HEK293 (cell line): ENCODE measurements around the gene CFAP20.

Experiments
- CTCF ChIA-PET: fragments of 350-600 bp; formaldehyde crosslinking; extraction: SDS; loops from one replicate; lab custom pipeline; 2021; ENCODE audit warnings: antibody characterized with exemption; lab: Yijun Ruan, JAX
- POLR2A ChIA-PET: fragments of 300-600 bp; formaldehyde crosslinking; extraction: SDS; loops from one replicate; lab custom pipeline; 2020; ENCODE audit warnings: antibody characterized with exemption, inconsistent platforms; lab: Yijun Ruan, JAX
- H3K27ac ChIP-seq: fragments of 200-500 bp; sonication (Bioruptor generic); 2 replicates; pipeline ENCODE4 v1.5.1; 2014; ENCODE audit warnings: low read depth, low read length, control low read depth, inconsistent platforms; ENCODE audit errors: extremely low read depth
- H3K36me3 ChIP-seq, 2 experiments: fragments of 200-500 bp in 1 of 2; sonication (Bioruptor generic) in 1 of 2; 1 replicate in 1 of 2; 2 replicates in 1 of 2; pipeline ENCODE4 v1.5.1; 2014 to 2017; ENCODE audit warnings: inconsistent platforms in 2 of 2, low read length in 2 of 2; ENCODE audit not compliant: control insufficient read depth in 2 of 2, insufficient read depth in 1 of 2
- H3K4me1 ChIP-seq: fragments of 200-500 bp; sonication (Bioruptor generic); 2 replicates; pipeline ENCODE4 v1.5.1; 2014; ENCODE audit warnings: mild to moderate bottlenecking, low read length, inconsistent platforms; ENCODE audit not compliant: control insufficient read depth, insufficient read depth
- H3K4me3 ChIP-seq: 2 replicates; pipeline ENCODE4 v1.5.1; 2011; ENCODE audit warnings: low read depth, mild to moderate bottlenecking, control low read depth, low read length, moderate library complexity
- H3K9me3 ChIP-seq: fragments of 200-500 bp; sonication (Bioruptor generic); 2 replicates; pipeline ENCODE4 v1.5.1; 2014; ENCODE audit warnings: low read depth, low read length, inconsistent platforms; ENCODE audit not compliant: control insufficient read depth, insufficient read depth
- BCL11A ChIP-seq: fragments of 450-650 bp; formaldehyde crosslinking; IDR thresholded peaks from 2 replicates; pipeline ENCODE4 v1.5.1; 2016; ENCODE audit warnings: low read depth, missing biosample characterization, missing genetic modification characterization
- CTCF ChIP-seq: fragments of 450-650 bp; formaldehyde crosslinking; IDR thresholded peaks from 2 replicates; pipeline ENCODE4 v1.5.1; 2016; ENCODE audit warnings: missing biosample characterization, missing genetic modification characterization
- GLIS2 ChIP-seq: fragments of 450-650 bp; formaldehyde crosslinking; IDR thresholded peaks from 2 replicates; pipeline ENCODE4 v1.5.1; 2016; ENCODE audit warnings: missing biosample characterization, missing genetic modification characterization
- HOXC10 ChIP-seq: sonication (generic); formaldehyde crosslinking; IDR thresholded peaks from 2 replicates; pipeline ENCODE4 v1.8.1; 2023; ENCODE audit warnings: mild to moderate bottlenecking, missing genetic modification reagents
- KLF1 ChIP-seq: fragments of 450-650 bp; formaldehyde crosslinking; IDR thresholded peaks from 2 replicates; pipeline ENCODE4 v1.5.1; 2016; ENCODE audit warnings: missing biosample characterization, missing genetic modification characterization
- SP3 ChIP-seq: fragments of 450-650 bp; formaldehyde crosslinking; IDR thresholded peaks from 2 replicates; pipeline ENCODE4 v1.5.1; 2016; ENCODE audit warnings: missing biosample characterization, missing genetic modification characterization
- ZBTB8A ChIP-seq: fragments of 450-650 bp; formaldehyde crosslinking; IDR thresholded peaks from 2 replicates; pipeline ENCODE4 v1.5.1; 2016; ENCODE audit warnings: missing biosample characterization, missing genetic modification characterization
- ZFP3 ChIP-seq: fragments of 450-650 bp; formaldehyde crosslinking; IDR thresholded peaks from 2 replicates; pipeline ENCODE4 v1.5.1; 2016; ENCODE audit warnings: low read depth, missing biosample characterization, missing genetic modification characterization
- ZFP41 ChIP-seq: fragments of 450-650 bp; formaldehyde crosslinking; IDR thresholded peaks from 2 replicates; pipeline ENCODE4 v1.5.1; 2016; ENCODE audit warnings: missing biosample characterization, missing genetic modification characterization, borderline replicate concordance
- ZNF16 ChIP-seq: fragments of 450-650 bp; formaldehyde crosslinking; IDR thresholded peaks from 2 replicates; pipeline ENCODE4 v1.5.1; 2016; ENCODE audit warnings: low read depth, missing biosample characterization, missing genetic modification characterization
- ZNF19 ChIP-seq: fragments of 450-650 bp; formaldehyde crosslinking; IDR thresholded peaks from 2 replicates; pipeline ENCODE4; 2016; ENCODE audit warnings: missing biosample characterization, missing genetic modification characterization, low read depth
- ZNF202 ChIP-seq: fragments of 450-650 bp; formaldehyde crosslinking; IDR thresholded peaks from 2 replicates; pipeline ENCODE4 v1.5.1; 2016; ENCODE audit warnings: missing biosample characterization, missing genetic modification characterization, borderline replicate concordance
- ZNF248 ChIP-seq: fragments of 450-650 bp; formaldehyde crosslinking; IDR thresholded peaks from 2 replicates; pipeline ENCODE4 v1.5.1; 2017; ENCODE audit warnings: missing biosample characterization, missing genetic modification characterization
- ZNF311 ChIP-seq: fragments of 450-650 bp; formaldehyde crosslinking; IDR thresholded peaks from 2 replicates; pipeline ENCODE4 v1.5.1; 2017; ENCODE audit warnings: missing biosample characterization, missing genetic modification characterization, borderline replicate concordance
- ZNF341 ChIP-seq: fragments of 450-650 bp; formaldehyde crosslinking; IDR thresholded peaks from 2 replicates; pipeline ENCODE4; 2016; ENCODE audit warnings: low read depth, missing biosample characterization, missing genetic modification characterization
- ZNF350 ChIP-seq: fragments of 450-650 bp; formaldehyde crosslinking; IDR thresholded peaks from 2 replicates; pipeline ENCODE4 v1.5.0; 2017; ENCODE audit warnings: missing biosample characterization, mild to moderate bottlenecking, missing genetic modification characterization
- ZNF394 ChIP-seq: fragments of 450-650 bp; formaldehyde crosslinking; IDR thresholded peaks from 2 replicates; pipeline ENCODE4 v1.5.1; 2016; ENCODE audit warnings: missing biosample characterization, missing genetic modification characterization, mild to moderate bottlenecking, moderate library complexity, borderline replicate concordance
- ZNF423 ChIP-seq: fragments of 450-650 bp; formaldehyde crosslinking; IDR thresholded peaks from 2 replicates; pipeline ENCODE4 v1.5.1; 2016; ENCODE audit warnings: missing biosample characterization, missing genetic modification characterization
- ZNF549 ChIP-seq: fragments of 450-650 bp; IDR thresholded peaks from 2 replicates; pipeline ENCODE4 v1.5.1; 2018; ENCODE audit warnings: missing biosample characterization, missing genetic modification characterization, mild to moderate bottlenecking, inconsistent platforms, moderate library complexity
- ZNF596 ChIP-seq: fragments of 450-650 bp; IDR thresholded peaks from 2 replicates; pipeline ENCODE4 v1.5.0; 2018; ENCODE audit warnings: missing biosample characterization, mild to moderate bottlenecking, missing genetic modification characterization, moderate library complexity
- ZNF623 ChIP-seq: fragments of 450-650 bp; formaldehyde crosslinking; IDR thresholded peaks from 2 replicates; pipeline ENCODE4 v1.5.1; 2016; ENCODE audit warnings: missing biosample characterization, missing genetic modification characterization
- ZNF645 ChIP-seq: fragments of 450-650 bp; formaldehyde crosslinking; IDR thresholded peaks from 2 replicates; pipeline ENCODE4; 2016; ENCODE audit warnings: missing biosample characterization, missing genetic modification characterization
- ZNF670 ChIP-seq: fragments of 450-650 bp; formaldehyde crosslinking; IDR thresholded peaks from 2 replicates; pipeline ENCODE4 v1.5.1; 2016; ENCODE audit warnings: missing biosample characterization, missing genetic modification characterization, low read depth
- ZNF692 ChIP-seq: fragments of 450-650 bp; formaldehyde crosslinking; IDR thresholded peaks from 2 replicates; pipeline ENCODE4 v1.5.1; 2016; ENCODE audit warnings: missing biosample characterization, missing genetic modification characterization
- ZNF791 ChIP-seq: fragments of 450-650 bp; formaldehyde crosslinking; IDR thresholded peaks from 2 replicates; pipeline ENCODE4 v1.5.1; 2016; ENCODE audit warnings: missing biosample characterization, missing genetic modification characterization

The CFAP20 gene

GRCh38 chr16:58155839-58156238 lies 26.7 kb upstream of the CFAP20 start:
- ChIA-PET CTCF (interaction anchor here (0.7 kb wide), 1 partner anchor 166 kb away, joined by 5 read pairs; no protein-coding TSS in a partner anchor), POLR2A (interaction anchor here (0.7 to 1.5 kb wide), 2 partner anchors 27 to 557 kb away, joined by 3 to 6 read pairs; partner anchors contain the start of gene CFAP20)
- Histone ChIP-seq H3K4me1 (no peaks in the 10 kb centered on the region), H3K36me3 (peaks cover 0 to 29% of the 10 kb centered on the region in 2 experiments; a peak in 1 of 3 replicates), H3K27ac (no peak overlapping the region), H3K4me3 (no peak overlapping the region), H3K9me3 (no peaks in the 10 kb centered on the region)
- TF ChIP-seq ZNF16 (tag by site-specific recombination), result no peak

- CTCF ChIA-PET, result no interaction called here
- POLR2A ChIA-PET, result interaction anchor here (0.6 to 0.9 kb wide), 4 partner anchors 9 to 346 kb away, joined by 3 to 8 read pairs (median 5); partner anchors contain the start of gene CFAP20
- TF ChIP-seq ZFP3 (no peak), CTCF (no peak), ZBTB8A (tag by site-specific recombination) (no peak), ZNF596 (tag by site-specific recombination) (no peak), ZNF394 (tag by site-specific recombination) (no peak), ZNF341 (tag by site-specific recombination) (no peak)
- no peak overlapping the region for H3K4me3 ChIP-seq
- no peaks in the 10 kb centered on the region for H3K4me1 ChIP-seq
- peaks cover 0 to 15% of the 10 kb centered on the region in 2 experiments; a peak in 1 of 3 replicates for H3K36me3 ChIP-seq
- no peak overlapping the region for H3K27ac ChIP-seq
- H3K9me3 ChIP-seq, result no peaks in the 10 kb centered on the region
Measured at GRCh38 chr16:58154345-58154744, 25.2 kb upstream of the CFAP20 start.

GRCh38 chr16:58152246-58152868 lies 23.2 kb upstream of the CFAP20 start:
- Histone ChIP-seq H3K36me3 (no peaks in the 10 kb centered on the region), H3K4me3 (no peak overlapping the region), H3K4me1 (no peaks in the 10 kb centered on the region), H3K27ac (no peak overlapping the region), H3K9me3 (no peaks in the 10 kb centered on the region)
- ChIA-PET POLR2A (interaction anchor here (1.3 kb wide), 1 partner anchor 23 kb away, joined by 3 read pairs; the partner anchor contains the start of gene CFAP20), CTCF (interaction anchor here (0.6 kb wide), 1 partner anchor 16 kb away, joined by 3 read pairs; no protein-coding TSS in a partner anchor)
- no peak for TF ChIP-seq ZNF423 (tag by site-specific recombination)
- TF ChIP-seq ZNF692 (tag by site-specific recombination), result no peak
- no peak for TF ChIP-seq ZNF623 (tag by site-specific recombination)

GRCh38 chr16:58148526-58148925 lies 19.3 kb upstream of the CFAP20 start:
- no peaks in the 10 kb centered on the region for H3K4me1 ChIP-seq
- no peak overlapping the region for H3K27ac ChIP-seq
- no peak overlapping the region for H3K4me3 ChIP-seq
- H3K36me3 ChIP-seq, result no peaks in the 10 kb centered on the region
- no peaks in the 10 kb centered on the region for H3K9me3 ChIP-seq
- POLR2A ChIA-PET, result no interaction called here
- CTCF ChIA-PET, result no interaction called here
- TF ChIP-seq ZNF670 (tag by site-specific recombination) (no peak), ZFP41 (tag by site-specific recombination) (no peak), ZNF350 (no peak), ZNF19 (tag by site-specific recombination) (no peak), ZNF791 (tag by site-specific recombination) (no peak), KLF1 (tag by site-specific recombination) (no peak), HOXC10 (CRISPR knock-in tag) (no peak), BCL11A (tag by site-specific recombination) (no peak), ZNF202 (tag by site-specific recombination) (no peak), GLIS2 (tag by site-specific recombination) (no peak), ZNF248 (no peak), ZNF549 (tag by site-specific recombination) (no peak), ZNF645 (tag by site-specific recombination) (no peak), ZNF311 (no peak), SP3 (no peak)
